ENCODE data around the gene PPP1R27. TPM values are rescaled to one million over a fixed set of nuclear protein-coding genes. Genes with fewer than 3 reads are reported as not detected.

PPP1R27 gene
- polyA plus RNA-seq, 1 experiment, result not detected

Other genes with a start within 250 kb of the PPP1R27 start
- 84.9 and 108 TPM in 2 replicates for gene NPLOC4, start 197.9 kb downstream of the PPP1R27 start, polyA plus RNA-seq (2011; rRNA removed)
- gene TSPAN10, start 197.9 kb downstream of the PPP1R27 start, polyA plus RNA-seq (2011; rRNA removed), result 1.6 and 3.0 TPM in 2 replicates
- 0.36 and 0.37 TPM in 2 replicates for gene PDE6G, start 178.5 kb downstream of the PPP1R27 start, polyA plus RNA-seq (2011; rRNA removed)
- gene OXLD1, start 168.4 kb downstream of the PPP1R27 start, polyA plus RNA-seq (2011; rRNA removed), result 18.4 and 29.6 TPM in 2 replicates
- 10.8 and 10.9 TPM in 2 replicates for gene CCDC137, start 168.3 kb downstream of the PPP1R27 start, polyA plus RNA-seq (2011; rRNA removed)
- gene ARL16, start 151.3 kb downstream of the PPP1R27 start, polyA plus RNA-seq (2011; rRNA removed), result 48.8 and 70.8 TPM in 2 replicates
- gene HGS, start 151.0 kb downstream of the PPP1R27 start, polyA plus RNA-seq (2011; rRNA removed), result 67.2 and 110 TPM in 2 replicates
- 56.2 and 63.0 TPM in 2 replicates for gene MRPL12, start 131.7 kb downstream of the PPP1R27 start, polyA plus RNA-seq (2011; rRNA removed)
- 4.9 and 8.4 TPM in 2 replicates for gene SLC25A10, start 122.8 kb downstream of the PPP1R27 start, polyA plus RNA-seq (2011; rRNA removed)
- gene GCGR, start 30.9 kb downstream of the PPP1R27 start, polyA plus RNA-seq (2011; rRNA removed), result not detected in 2 replicates
- gene MCRIP1, start 1.8 kb downstream of the PPP1R27 start, polyA plus RNA-seq (2011; rRNA removed), result 64.9 and 89.8 TPM in 2 replicates
- gene P4HB, start 25.5 kb upstream of the PPP1R27 start, polyA plus RNA-seq (2011; rRNA removed), result 122 and 175 TPM in 2 replicates
- gene ARHGDIA, start 36.3 kb upstream of the PPP1R27 start, polyA plus RNA-seq (2011; rRNA removed), result 74.8 and 163 TPM in 2 replicates
- 74.8 and 83.4 TPM in 2 replicates for gene ALYREF, start 56.5 kb upstream of the PPP1R27 start, polyA plus RNA-seq (2011; rRNA removed)
- 227 and 290 TPM in 2 replicates for gene ANAPC11, start 56.7 kb upstream of the PPP1R27 start, polyA plus RNA-seq (2011; rRNA removed)
- 0.21 and 0.38 TPM in 2 replicates for gene NPB, start 67.2 kb upstream of the PPP1R27 start, polyA plus RNA-seq (2011; rRNA removed)
- gene PCYT2, start 76.3 kb upstream of the PPP1R27 start, polyA plus RNA-seq (2011; rRNA removed), result 24.5 and 44.2 TPM in 2 replicates
- 5.2 and 8.4 TPM in 2 replicates for gene SIRT7, start 83.1 kb upstream of the PPP1R27 start, polyA plus RNA-seq (2011; rRNA removed)
- 12.2 and 20.6 TPM in 2 replicates for gene MAFG, start 92.7 kb upstream of the PPP1R27 start, polyA plus RNA-seq (2011; rRNA removed)
- 156 and 245 TPM in 2 replicates for gene PYCR1, start 102.2 kb upstream of the PPP1R27 start, polyA plus RNA-seq (2011; rRNA removed)
- gene MYADML2, start 112.2 kb upstream of the PPP1R27 start, polyA plus RNA-seq (2011; rRNA removed), result not detected in 2 replicates
- 0.06 TPM in 1 of 2 replicates, not detected in the other for gene NOTUM, start 126.1 kb upstream of the PPP1R27 start, polyA plus RNA-seq (2011; rRNA removed)
- gene ASPSCR1, start 142.6 kb upstream of the PPP1R27 start, polyA plus RNA-seq (2011; rRNA removed), result 12.0 and 15.4 TPM in 2 replicates
- gene CENPX, start 187.8 kb upstream of the PPP1R27 start, polyA plus RNA-seq (2011; rRNA removed), result 40.4 and 57.0 TPM in 2 replicates
- 4.1 and 6.0 TPM in 2 replicates for gene LRRC45, start 188.3 kb upstream of the PPP1R27 start, polyA plus RNA-seq (2011; rRNA removed)
- 7.5 and 11.5 TPM in 2 replicates for gene RAC3, start 196.6 kb upstream of the PPP1R27 start, polyA plus RNA-seq (2011; rRNA removed)
- gene DCXR, start 202.6 kb upstream of the PPP1R27 start, polyA plus RNA-seq (2011; rRNA removed), result 42.7 and 66.0 TPM in 2 replicates
- gene RFNG, start 216.8 kb upstream of the PPP1R27 start, polyA plus RNA-seq (2011; rRNA removed), result 15.8 and 23.7 TPM in 2 replicates
- 79.7 and 131 TPM in 2 replicates for gene GPS1, start 216.8 kb upstream of the PPP1R27 start, polyA plus RNA-seq (2011; rRNA removed)
- 22.1 and 47.6 TPM in 2 replicates for gene DUS1L, start 230.8 kb upstream of the PPP1R27 start, polyA plus RNA-seq (2011; rRNA removed)